Mesenchymal stem cell (in vitro differentiated cells and primary cell): ENCODE data around the gene KMT2A.
A peak's percentile ranks its signal among the peaks of the same experiment; 100 is the strongest.

ENCODE experiments used
- DNase-seq: peaks from one replicate; pipeline ENCODE4 v3.0.0-alpha.2; 2013
- H2AFZ ChIP-seq: one replicate; pipeline ENCODE4 v1.6.1; 2013; ENCODE audit warnings: low read depth, mild to moderate bottlenecking, control low read depth, inconsistent platforms, low read length, moderate library complexity
- H2AK5ac ChIP-seq: 2 replicates; pipeline ENCODE4 v1.6.1; 2013; ENCODE audit warnings: low read length, moderate library complexity, mild to moderate bottlenecking, inconsistent platforms; ENCODE audit not compliant: severe bottlenecking
- H2BK120ac ChIP-seq: one replicate; pipeline ENCODE4 v1.6.1; 2013; ENCODE audit warnings: low read depth, mild to moderate bottlenecking, inconsistent platforms, low read length, moderate library complexity
- H2BK12ac ChIP-seq, 2 experiments: one replicate each; pipeline ENCODE4 v1.6.1; 2013; ENCODE audit warnings: inconsistent platforms in 2 of 2, low read length in 2 of 2, mild to moderate bottlenecking in 2 of 2, moderate library complexity in 2 of 2, control low read depth in 1 of 2
- H2BK15ac ChIP-seq: one replicate; pipeline ENCODE4 v1.6.1; 2013; ENCODE audit warnings: mild to moderate bottlenecking, low read depth, inconsistent platforms; ENCODE audit not compliant: poor library complexity, severe bottlenecking
- H2BK5ac ChIP-seq: 2 replicates; pipeline ENCODE4 v1.6.1; 2013; ENCODE audit warnings: low read depth, mild to moderate bottlenecking, low read length, control low read depth, inconsistent platforms; ENCODE audit not compliant: poor library complexity, severe bottlenecking
- H3K14ac ChIP-seq, 2 experiments: one replicate each; pipeline ENCODE4 v1.6.1; 2013; ENCODE audit warnings: inconsistent platforms in 2 of 2, low read length in 2 of 2, control low read depth in 1 of 2, mild to moderate bottlenecking in 1 of 2, moderate library complexity in 1 of 2
- H3K18ac ChIP-seq, 2 experiments: one replicate each; pipeline ENCODE4 v1.6.1; 2013; ENCODE audit warnings: inconsistent platforms in 2 of 2, low read length in 2 of 2, control low read depth in 1 of 2, low read depth in 1 of 2, mild to moderate bottlenecking in 1 of 2
- H3K23ac ChIP-seq, 2 experiments: one replicate each; pipeline ENCODE4 v1.6.1; 2013; ENCODE audit warnings: inconsistent platforms in 2 of 2, low read length in 2 of 2, mild to moderate bottlenecking in 2 of 2, moderate library complexity in 2 of 2, control low read depth in 1 of 2
- H3K27ac ChIP-seq: 2 replicates; pipeline ENCODE4 v1.5.1; 2013; ENCODE audit warnings: mild to moderate bottlenecking, moderate library complexity, low read length, control low read depth, inconsistent platforms; ENCODE audit not compliant: poor library complexity, severe bottlenecking
- H3K27me3 ChIP-seq, 2 experiments: 2 replicates each; pipeline versions ENCODE4 v1.6.1 to v1.7.0; 2013; ENCODE audit warnings: low read length in 2 of 2, mild to moderate bottlenecking in 2 of 2, moderate library complexity in 2 of 2, control low read depth in 1 of 2, inconsistent platforms in 1 of 2; ENCODE audit not compliant: control insufficient read depth in 1 of 2, insufficient read depth in 1 of 2
- H3K36me3 ChIP-seq, 2 experiments: 2 replicates each; pipeline versions ENCODE4 v1.6.1 to v1.7.0; 2013; ENCODE audit warnings: low read length in 2 of 2, control low read depth in 1 of 2, inconsistent platforms in 1 of 2, low read depth in 1 of 2, mild to moderate bottlenecking in 1 of 2; ENCODE audit not compliant: insufficient read depth in 2 of 2, control insufficient read depth in 1 of 2
- H3K4ac ChIP-seq, 2 experiments: one replicate each; pipeline ENCODE4 v1.6.1; 2013; ENCODE audit warnings: inconsistent platforms in 2 of 2, low read length in 2 of 2, mild to moderate bottlenecking in 2 of 2, moderate library complexity in 2 of 2, control low read depth in 1 of 2, low read depth in 1 of 2
- H3K4me1 ChIP-seq: 2 replicates; pipeline ENCODE4 v1.6.1; 2013; ENCODE audit warnings: low read depth, low read length, control low read depth; ENCODE audit not compliant: control insufficient read depth, insufficient read depth
- H3K4me2 ChIP-seq: 2 replicates; pipeline ENCODE4 v1.6.1; 2013; ENCODE audit warnings: low read length, mild to moderate bottlenecking, inconsistent platforms; ENCODE audit not compliant: poor library complexity, severe bottlenecking
- H3K4me3 ChIP-seq, 2 experiments: 2 replicates each; pipeline versions ENCODE4 v1.5.1 to v1.7.0; 2013; ENCODE audit warnings: low read length in 2 of 2, mild to moderate bottlenecking in 2 of 2, control low read depth in 1 of 2, low read depth in 1 of 2; ENCODE audit not compliant: insufficient read depth in 1 of 2
- H3K79me1 ChIP-seq: replicated peaks from 2 replicates; pipeline ENCODE4 v1.6.1; 2013; ENCODE audit warnings: mild to moderate bottlenecking, control low read depth, low read length, inconsistent platforms; ENCODE audit not compliant: poor library complexity, severe bottlenecking
- H3K9ac ChIP-seq: 2 replicates; pipeline ENCODE4 v1.7.0; 2013; ENCODE audit warnings: mild to moderate bottlenecking, low read length, moderate library complexity
- H3K9me3 ChIP-seq: 2 replicates; pipeline ENCODE4 v1.7.0; 2013; ENCODE audit warnings: mild to moderate bottlenecking, low read length; ENCODE audit not compliant: control insufficient read depth
- H4K8ac ChIP-seq: one replicate; pipeline ENCODE4 v1.6.1; 2013; ENCODE audit warnings: inconsistent platforms, mild to moderate bottlenecking, low read length, moderate library complexity
- H4K91ac ChIP-seq: one replicate; pipeline ENCODE4 v1.6.1; 2013; ENCODE audit warnings: mild to moderate bottlenecking, low read length, inconsistent platforms
- WGBS: methylation state at CpG from one replicate; pipeline ENCODE4 v1.1.7; 2013; ENCODE audit warnings: mixed read lengths; 5-methylcytosine and 5-hydroxymethylcytosine counted together

KMT2A gene

GRCh38 chr11:118531597-118532084, 95.3 kb downstream of the KMT2A start:
- 22% methylated on average over 12 of the region's 12 CpGs for WGBS
- no peak overlapping the region for H2BK15ac ChIP-seq

DNA sequence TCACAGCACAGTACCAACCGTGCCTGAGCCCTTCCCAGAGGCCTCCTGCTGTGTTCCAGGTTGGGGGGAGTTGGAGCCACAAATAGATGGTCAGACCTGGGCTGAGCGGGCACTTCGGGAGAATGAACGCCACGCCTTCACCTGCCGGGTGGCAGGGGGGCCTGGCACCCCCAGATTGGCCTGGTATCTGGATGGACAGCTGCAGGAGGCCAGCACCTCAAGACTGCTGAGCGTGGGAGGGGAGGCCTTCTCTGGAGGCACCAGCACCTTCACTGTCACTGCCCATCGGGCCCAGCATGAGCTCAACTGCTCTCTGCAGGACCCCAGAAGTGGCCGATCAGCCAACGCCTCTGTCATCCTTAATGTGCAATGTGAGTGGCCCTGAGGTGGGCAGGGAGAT, 95.8 kb downstream of the KMT2A start:
- Histone ChIP-seq H2BK12ac (no peak overlapping the region), H3K4me1 (peaks cover 18% of the 10 kb centered on the region), H2BK120ac (no peak overlapping the region), H3K27me3 (no peaks in the 10 kb centered on the region), H3K14ac (no peak overlapping the region), H3K9me3 (no peaks in the 10 kb centered on the region), H2BK15ac (no peak overlapping the region), H2AK5ac (no peak overlapping the region), H3K36me3 (peaks cover 5 to 38% of the 10 kb centered on the region in 2 experiments), H4K91ac (no peak overlapping the region), H3K18ac (no peak overlapping the region), H3K79me1 (peaks cover 35% of the 10 kb centered on the region), H2AFZ (no peak overlapping the region), H3K4ac (no peak overlapping the region), H3K27ac (no peak overlapping the region), H3K23ac (no peak overlapping the region), H3K4me3 (peak overlapping the region; percentile 89 to 91), H4K8ac (no peak overlapping the region), H3K9ac (peak overlapping the region; percentile 81), H2BK5ac (no peak overlapping the region), H3K4me2 (peak overlapping the region; percentile 78)
- no peak for DNase-seq
- 96% methylated on average over 10 of the region's 10 CpGs for WGBS

More at GRCh38 chr11:118531597-118532084, 95.3 kb downstream of the KMT2A start:
- no peak overlapping the region for H2BK12ac ChIP-seq
- peaks cover 7 to 36% of the 10 kb centered on the region in 2 experiments for H3K36me3 ChIP-seq
- H3K27ac ChIP-seq, result no peak overlapping the region
- H4K8ac ChIP-seq, result peak overlapping the region; percentile 41
- no peak for DNase-seq
- H3K9me3 ChIP-seq, result no peaks in the 10 kb centered on the region
- H3K4me1 ChIP-seq, result peaks cover 18% of the 10 kb centered on the region
- peak overlapping the region; percentile 21 for H2AFZ ChIP-seq
- H3K23ac ChIP-seq, result no peak overlapping the region
- no peak overlapping the region for H4K91ac ChIP-seq
- peak overlapping the region; percentile 81 for H3K9ac ChIP-seq
- H3K79me1 ChIP-seq, result peaks cover 35% of the 10 kb centered on the region
- H3K4me2 ChIP-seq, result peak overlapping the region; percentile 78
- peak overlapping the region in 1 of 2 experiments; percentile 83 for H3K18ac ChIP-seq
- no peak overlapping the region for H3K14ac ChIP-seq
- no peak overlapping the region for H2BK5ac ChIP-seq
- no peak overlapping the region for H2AK5ac ChIP-seq
- H3K4ac ChIP-seq, result peak overlapping the region in 1 of 2 experiments; percentile 5
- H3K4me3 ChIP-seq, result peak overlapping the region; percentile 89 to 91
- H3K27me3 ChIP-seq, result no peaks in the 10 kb centered on the region
- H2BK120ac ChIP-seq, result no peak overlapping the region

DNA sequence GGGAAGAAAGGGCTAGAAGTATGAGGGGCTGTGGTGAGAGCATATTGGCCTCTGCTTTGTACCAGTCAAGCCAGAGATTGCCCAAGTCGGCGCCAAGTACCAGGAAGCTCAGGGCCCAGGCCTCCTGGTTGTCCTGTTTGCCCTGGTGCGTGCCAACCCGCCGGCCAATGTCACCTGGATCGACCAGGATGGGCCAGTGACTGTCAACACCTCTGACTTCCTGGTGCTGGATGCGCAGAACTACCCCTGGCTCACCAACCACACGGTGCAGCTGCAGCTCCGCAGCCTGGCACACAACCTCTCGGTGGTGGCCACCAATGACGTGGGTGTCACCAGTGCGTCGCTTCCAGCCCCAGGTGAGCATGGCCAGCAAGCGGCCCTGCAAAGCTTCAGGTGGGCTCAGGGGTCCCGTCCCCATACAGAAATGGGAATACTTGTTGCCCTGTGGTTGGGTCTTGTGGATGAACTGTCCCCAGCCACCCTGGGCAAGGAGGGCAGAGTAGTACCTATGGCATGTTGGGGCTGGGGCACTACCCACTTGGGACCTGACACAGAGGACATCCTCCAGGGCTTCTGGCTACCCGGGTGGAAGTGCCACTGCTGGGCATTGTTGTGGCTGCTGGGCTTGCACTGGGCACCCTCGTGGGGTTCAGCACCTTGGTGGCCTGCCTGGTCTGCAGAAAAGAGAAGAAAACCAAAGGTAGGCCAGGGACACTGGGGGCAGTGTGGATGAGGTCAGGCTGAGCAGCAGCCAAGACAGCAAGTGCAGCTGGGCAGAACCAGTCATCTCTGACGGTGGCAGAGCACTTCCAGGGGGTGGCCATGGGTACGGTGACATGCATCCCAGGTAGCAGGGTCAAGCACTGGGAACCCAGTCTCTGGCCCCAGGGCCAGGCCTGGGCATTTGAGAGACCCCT, 96.8 kb downstream of the KMT2A start:
- peaks cover 0 to 32% of the 10 kb centered on the region in 2 experiments for H3K36me3 ChIP-seq
- H2BK120ac ChIP-seq, result no peak overlapping the region
- no peak overlapping the region for H2AK5ac ChIP-seq
- peaks cover 20% of the 10 kb centered on the region for H3K4me1 ChIP-seq
- no peak overlapping the region for H3K27ac ChIP-seq
- no peak overlapping the region for H3K4ac ChIP-seq
- no peak overlapping the region for H2BK12ac ChIP-seq
- no peak overlapping the region for H3K14ac ChIP-seq
- no peak overlapping the region for H3K4me2 ChIP-seq
- no peak overlapping the region for H2BK5ac ChIP-seq
- H4K91ac ChIP-seq, result no peak overlapping the region
- no peak overlapping the region for H2AFZ ChIP-seq
- no peak overlapping the region for H3K4me3 ChIP-seq
- H3K9ac ChIP-seq, result no peak overlapping the region
- 97% methylated on average over 19 of the region's 19 CpGs for WGBS
- no peak overlapping the region for H3K23ac ChIP-seq
- H2BK15ac ChIP-seq, result no peak overlapping the region
- DNase-seq, result no peak
- H3K27me3 ChIP-seq, result no peaks in the 10 kb centered on the region
- H3K18ac ChIP-seq, result no peak overlapping the region
- H3K79me1 ChIP-seq, result peaks cover 31% of the 10 kb centered on the region
- H4K8ac ChIP-seq, result no peak overlapping the region
- H3K9me3 ChIP-seq, result no peaks in the 10 kb centered on the region
